CD4-positive, alpha-beta T cell treated with Interferon gamma for 1 hour (primary cell): Measurements from ENCODE around the gene L3MBTL2.

Experiments used
- DNase-seq: peaks from one replicate; pipeline ENCODE4 v3.0.0-alpha.2; 2020

Gene L3MBTL2

DNA sequence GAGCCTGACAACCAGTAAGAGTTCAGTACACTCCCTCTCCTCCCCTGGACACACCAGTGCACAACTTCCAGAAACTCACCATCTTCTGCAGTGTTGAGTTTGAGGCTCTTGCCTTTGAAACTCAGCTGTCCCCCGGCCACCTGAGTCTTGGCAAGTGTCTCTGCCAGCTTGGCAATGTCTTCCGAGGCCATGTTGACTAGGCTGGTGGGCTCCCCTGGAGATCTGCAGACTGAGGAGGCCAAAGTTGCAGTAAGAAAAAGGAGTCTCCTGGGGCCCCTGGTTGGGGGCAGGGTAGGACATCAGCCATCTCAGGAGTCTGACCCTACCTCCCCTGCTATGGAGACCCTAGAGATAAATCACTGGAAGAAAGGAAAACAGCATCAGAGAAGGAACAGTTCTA is 75.7 kb downstream of the L3MBTL2 start:
- no peak for DNase-seq
